ENCODE results near the gene SAMD1.

SAMD1 gene

DNA sequence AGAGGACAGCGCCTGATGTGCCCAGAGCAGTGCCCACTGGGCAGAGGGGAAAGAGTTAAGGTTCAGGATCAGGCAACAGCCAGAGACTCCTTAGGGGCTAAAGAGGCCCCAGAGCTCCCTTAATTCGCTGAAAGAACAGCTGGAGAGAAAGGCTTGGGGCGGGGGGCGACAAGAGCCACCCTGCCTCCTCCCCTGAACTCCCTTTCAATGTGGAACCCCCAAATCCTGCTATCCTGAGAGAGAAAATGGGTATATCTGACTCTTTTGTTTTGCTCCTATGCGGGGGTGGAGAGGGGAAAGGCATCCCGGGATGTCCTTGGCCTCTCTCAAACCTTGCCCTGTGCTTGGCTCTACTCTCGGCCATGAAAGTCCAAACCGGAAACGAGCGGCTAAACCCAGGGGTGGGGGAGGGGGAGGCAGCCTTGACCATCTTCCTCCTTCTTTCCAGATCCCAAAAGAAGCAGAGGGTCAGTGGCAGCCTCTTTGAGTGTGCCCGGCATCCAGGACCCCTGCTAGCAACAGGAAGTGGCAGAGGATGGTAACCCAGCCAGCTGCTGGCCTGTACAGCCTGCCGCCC is 22.3 kb upstream of the SAMD1 start:
- no CpG with 5 or more reads among the region's 12 CpGs for WGBS (ENCODE audit: extremely low coverage, insufficient coverage, insufficient read length)
- H2BK12ac ChIP-seq (ENCODE audit: low read length): no peak overlapping the region

DNA sequence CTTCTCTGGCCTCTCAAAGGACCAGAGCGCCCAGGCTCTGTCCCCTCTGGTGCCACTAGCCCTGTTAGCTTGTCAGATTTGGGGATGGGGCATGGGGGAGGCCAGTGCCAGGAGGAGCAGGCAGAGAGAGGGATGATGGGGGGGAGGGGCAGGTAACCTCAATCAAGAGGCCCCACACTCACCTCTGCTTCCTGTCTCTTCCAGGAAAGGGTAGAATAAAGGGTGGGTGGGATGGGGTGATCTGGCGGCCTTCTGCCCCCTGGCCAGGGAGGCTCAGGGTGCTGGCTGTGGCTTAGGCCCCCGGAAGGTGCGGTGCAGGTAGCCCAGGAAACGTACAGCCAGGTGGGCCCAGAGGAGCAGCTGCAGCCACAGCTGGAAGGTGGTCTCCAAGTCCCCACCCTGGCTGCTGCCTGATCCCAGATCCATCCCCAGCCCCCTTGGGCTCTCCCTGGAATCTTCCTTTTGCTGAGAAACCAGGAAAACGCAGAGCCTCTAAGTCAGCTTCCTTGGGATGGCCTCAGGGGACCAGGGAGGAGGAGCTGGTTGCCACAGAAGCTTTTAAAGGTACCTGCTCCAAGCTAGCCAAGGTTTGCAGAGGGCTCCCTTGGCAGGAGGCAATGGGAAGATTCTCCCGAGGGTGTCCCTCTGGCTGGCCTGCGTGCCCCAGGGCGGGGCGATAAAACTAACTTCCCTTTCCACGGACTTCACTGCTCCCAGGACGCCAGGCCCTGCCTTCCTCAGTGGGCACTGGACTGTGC is 21.7 kb upstream of the SAMD1 start:
- peaks cover 0 to 3% of the 10 kb centered on the region in 2 experiments for H3K36me3 ChIP-seq (ENCODE audit: control insufficient read depth in 1 of 2, insufficient read depth in 2 of 2, low read length in 2 of 2)
- H2BK120ac ChIP-seq (ENCODE audit: insufficient read depth, low read length, poor library complexity): no peak overlapping the region
- H3K18ac ChIP-seq (ENCODE audit: low read length): no peak overlapping the region
- no peak overlapping the region for H3K4me3 ChIP-seq (ENCODE audit: low read depth, low read length)
- H3K4ac ChIP-seq (ENCODE audit: low read depth, low read length): no peak overlapping the region
- no peak overlapping the region for H3K23ac ChIP-seq (ENCODE audit: low read length)
- H3K27ac ChIP-seq (ENCODE audit: low read depth, low read length): no peak overlapping the region
- H2BK12ac ChIP-seq (ENCODE audit: low read length): no peak overlapping the region
- no peak overlapping the region for H3K14ac ChIP-seq (ENCODE audit: low read length)
- DNase-seq: no peak
- H3K79me2 ChIP-seq (ENCODE audit: control insufficient read depth, insufficient read depth, low read length, poor library complexity): peaks cover 1% of the 10 kb centered on the region
- no CpG with 5 or more reads among the region's 12 CpGs for WGBS (ENCODE audit: extremely low coverage, insufficient coverage, insufficient read length)
- H2BK5ac ChIP-seq (ENCODE audit: low read depth, low read length, poor library complexity): no peak overlapping the region
- no peak overlapping the region for H4K8ac ChIP-seq (ENCODE audit: low read depth, low read length)
- H4K12ac ChIP-seq (ENCODE audit: low read depth, low read length): no peak overlapping the region
- no peak overlapping the region for H4K91ac ChIP-seq (ENCODE audit: low read depth, low read length)
- peak overlapping the region; percentile 41 for H3K9ac ChIP-seq (ENCODE audit: low read length)
- no peaks in the 10 kb centered on the region for H3K79me1 ChIP-seq (ENCODE audit: low read length)
- no peaks in the 10 kb centered on the region for H3K9me3 ChIP-seq (ENCODE audit: insufficient read depth, low read depth, low read length)
- no peak overlapping the region for H2AFZ ChIP-seq (ENCODE audit: insufficient read depth, low read length, poor library complexity)
- H2AK5ac ChIP-seq (ENCODE audit: low read length): no peak overlapping the region
- H3K4me2 ChIP-seq (ENCODE audit: low read length): no peak overlapping the region
- H3K4me1 ChIP-seq (ENCODE audit: control insufficient read depth in 1 of 2, insufficient read depth in 2 of 2, low read length in 2 of 2): peaks cover 5 to 18% of the 10 kb centered on the region in 2 experiments
- no peaks in the 10 kb centered on the region for H3K27me3 ChIP-seq (ENCODE audit: insufficient read depth, low read length)

More for the DNA sequence above, 22.3 kb upstream of the SAMD1 start:
- Histone ChIP-seq H4K12ac (ENCODE audit: low read depth, low read length) (no peak overlapping the region), H3K23ac (ENCODE audit: low read length) (no peak overlapping the region), H3K9ac (ENCODE audit: low read length) (no peak overlapping the region), H3K4ac (ENCODE audit: low read depth, low read length) (no peak overlapping the region), H3K27ac (ENCODE audit: low read depth, low read length) (no peak overlapping the region), H4K91ac (ENCODE audit: low read depth, low read length) (no peak overlapping the region), H3K18ac (ENCODE audit: low read length) (no peak overlapping the region), H2AK5ac (ENCODE audit: low read length) (no peak overlapping the region), H3K4me3 (ENCODE audit: low read depth, low read length) (no peak overlapping the region), H2BK120ac (ENCODE audit: insufficient read depth, low read length, poor library complexity) (no peak overlapping the region), H4K8ac (ENCODE audit: low read depth, low read length) (no peak overlapping the region), H2BK5ac (ENCODE audit: low read depth, low read length, poor library complexity) (no peak overlapping the region), H3K27me3 (ENCODE audit: insufficient read depth, low read length) (no peaks in the 10 kb centered on the region), H3K9me3 (ENCODE audit: insufficient read depth, low read depth, low read length) (no peaks in the 10 kb centered on the region), H3K4me2 (ENCODE audit: low read length) (no peak overlapping the region), H3K36me3 (ENCODE audit: control insufficient read depth in 1 of 2, insufficient read depth in 2 of 2, low read length in 2 of 2) (no peaks in the 10 kb centered on the region), H3K14ac (ENCODE audit: low read length) (no peak overlapping the region), H3K79me2 (ENCODE audit: control insufficient read depth, insufficient read depth, low read length, poor library complexity) (peaks cover 2% of the 10 kb centered on the region), H3K79me1 (ENCODE audit: low read length) (no peaks in the 10 kb centered on the region), H3K4me1 (ENCODE audit: control insufficient read depth in 1 of 2, insufficient read depth in 2 of 2, low read length in 2 of 2) (peaks cover 5 to 18% of the 10 kb centered on the region in 2 experiments), H2AFZ (ENCODE audit: insufficient read depth, low read length, poor library complexity) (no peak overlapping the region)
- no peak for DNase-seq

DNA sequence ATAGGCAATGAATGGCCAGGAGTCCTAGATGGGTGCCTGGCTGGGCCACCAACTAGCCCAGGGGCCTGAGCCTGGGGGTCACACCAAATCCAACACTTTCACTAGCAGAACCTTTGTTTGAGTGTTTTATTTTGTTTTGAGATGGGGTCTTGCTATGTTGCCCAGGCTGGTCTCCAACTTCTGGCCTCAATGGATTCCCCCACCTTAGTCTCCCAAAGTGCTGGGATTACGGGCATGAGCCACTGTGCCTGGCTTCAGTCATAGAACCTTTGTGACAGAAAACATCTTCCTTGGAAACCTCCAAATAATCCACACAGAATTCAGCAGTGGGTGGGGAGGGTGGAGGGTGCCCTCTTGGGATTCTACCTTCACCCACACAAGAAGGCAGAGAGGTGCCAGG is 20.9 kb upstream of the SAMD1 start:
- Histone ChIP-seq H3K79me2 (ENCODE audit: control insufficient read depth, insufficient read depth, low read length, poor library complexity) (no peaks in the 10 kb centered on the region), H2AFZ (ENCODE audit: insufficient read depth, low read length, poor library complexity) (no peak overlapping the region), H2BK5ac (ENCODE audit: low read depth, low read length, poor library complexity) (no peak overlapping the region), H3K36me3 (ENCODE audit: control insufficient read depth in 1 of 2, insufficient read depth in 2 of 2, low read length in 2 of 2) (peaks cover 4 to 7% of the 10 kb centered on the region in 2 experiments), H3K23ac (ENCODE audit: low read length) (no peak overlapping the region), H3K9me3 (ENCODE audit: insufficient read depth, low read depth, low read length) (no peaks in the 10 kb centered on the region), H3K27ac (ENCODE audit: low read depth, low read length) (no peak overlapping the region), H3K4me3 (ENCODE audit: low read depth, low read length) (no peak overlapping the region), H3K4me2 (ENCODE audit: low read length) (no peak overlapping the region), H4K91ac (ENCODE audit: low read depth, low read length) (no peak overlapping the region), H2BK12ac (ENCODE audit: low read length) (no peak overlapping the region), H3K27me3 (ENCODE audit: insufficient read depth, low read length) (no peaks in the 10 kb centered on the region), H3K18ac (ENCODE audit: low read length) (no peak overlapping the region), H2BK120ac (ENCODE audit: insufficient read depth, low read length, poor library complexity) (no peak overlapping the region), H2AK5ac (ENCODE audit: low read length) (no peak overlapping the region), H3K9ac (ENCODE audit: low read length) (no peak overlapping the region), H3K4me1 (ENCODE audit: control insufficient read depth in 1 of 2, insufficient read depth in 2 of 2, low read length in 2 of 2) (peaks cover 2 to 10% of the 10 kb centered on the region in 2 experiments), H4K12ac (ENCODE audit: low read depth, low read length) (no peak overlapping the region), H3K79me1 (ENCODE audit: low read length) (no peaks in the 10 kb centered on the region), H4K8ac (ENCODE audit: low read depth, low read length) (no peak overlapping the region), H3K14ac (ENCODE audit: low read length) (no peak overlapping the region), H3K4ac (ENCODE audit: low read depth, low read length) (no peak overlapping the region)
- no CpG with 5 or more reads among the region's 1 CpG for WGBS (ENCODE audit: extremely low coverage, insufficient coverage, insufficient read length)
- DNase-seq: no peak

DNA sequence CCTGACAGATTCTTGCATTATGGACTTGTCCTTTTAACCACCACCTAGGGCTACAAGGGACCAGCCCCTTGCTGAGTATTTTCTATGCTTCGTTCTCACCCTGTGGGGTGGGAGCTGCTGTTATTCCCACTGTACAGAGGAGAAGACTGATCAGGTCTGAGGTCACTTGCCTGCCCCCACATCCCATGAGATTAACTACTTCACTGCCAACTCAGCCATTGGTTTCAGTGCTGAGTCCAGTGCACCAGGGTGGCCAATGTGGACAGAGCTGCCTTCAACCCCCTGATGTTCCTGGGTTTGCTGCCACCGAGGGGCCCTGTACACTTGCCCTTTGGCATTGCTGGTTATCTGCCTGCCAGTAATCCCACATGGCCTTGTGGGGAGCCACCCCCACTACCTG is 20.1 kb upstream of the SAMD1 start:
- H2AFZ ChIP-seq (ENCODE audit: insufficient read depth, low read length, poor library complexity): no peak overlapping the region
- H3K36me3 ChIP-seq (ENCODE audit: control insufficient read depth in 1 of 2, insufficient read depth in 2 of 2, low read length in 2 of 2): peaks cover 9 to 13% of the 10 kb centered on the region in 2 experiments
- no peak overlapping the region for H4K8ac ChIP-seq (ENCODE audit: low read depth, low read length)
- H3K27me3 ChIP-seq (ENCODE audit: insufficient read depth, low read length): no peaks in the 10 kb centered on the region
- no peak overlapping the region for H4K12ac ChIP-seq (ENCODE audit: low read depth, low read length)
- no peaks in the 10 kb centered on the region for H3K79me2 ChIP-seq (ENCODE audit: control insufficient read depth, insufficient read depth, low read length, poor library complexity)
- no peak overlapping the region for H3K4ac ChIP-seq (ENCODE audit: low read depth, low read length)
- H3K23ac ChIP-seq (ENCODE audit: low read length): no peak overlapping the region
- no peak overlapping the region for H2BK5ac ChIP-seq (ENCODE audit: low read depth, low read length, poor library complexity)
- no peak overlapping the region for H2BK120ac ChIP-seq (ENCODE audit: insufficient read depth, low read length, poor library complexity)
- no peak overlapping the region for H3K4me3 ChIP-seq (ENCODE audit: low read depth, low read length)
- no peak overlapping the region for H4K91ac ChIP-seq (ENCODE audit: low read depth, low read length)
- no peak overlapping the region for H3K27ac ChIP-seq (ENCODE audit: low read depth, low read length)
- no peak overlapping the region for H3K4me2 ChIP-seq (ENCODE audit: low read length)
- no peaks in the 10 kb centered on the region for H3K9me3 ChIP-seq (ENCODE audit: insufficient read depth, low read depth, low read length)
- no peaks in the 10 kb centered on the region for H3K79me1 ChIP-seq (ENCODE audit: low read length)
- no CpG with 5 or more reads among the region's 2 CpGs for WGBS (ENCODE audit: extremely low coverage, insufficient coverage, insufficient read length)
- H2BK12ac ChIP-seq (ENCODE audit: low read length): no peak overlapping the region
- H3K18ac ChIP-seq (ENCODE audit: low read length): no peak overlapping the region
- no peak overlapping the region for H3K14ac ChIP-seq (ENCODE audit: low read length)
- no peak overlapping the region for H3K9ac ChIP-seq (ENCODE audit: low read length)
- H3K4me1 ChIP-seq (ENCODE audit: control insufficient read depth in 1 of 2, insufficient read depth in 2 of 2, low read length in 2 of 2): peaks cover 2 to 8% of the 10 kb centered on the region in 2 experiments
- no peak overlapping the region for H2AK5ac ChIP-seq (ENCODE audit: low read length)
- no peak for DNase-seq
